Ascending aorta (tissue), 2 donors: ENCODE measurements around the gene KDF1. TPM values are rescaled to one million over a fixed set of nuclear protein-coding genes. Genes with fewer than 3 reads are reported as not detected.
"Not testable (repeated sequence)": the region's sequence is repeated elsewhere in the genome, so short reads cannot be mapped to it uniquely, and the experiment has no call there.

Experiments used
- DNase-seq, 2 donors: peaks; one replicate each; pipeline ENCODE4 v3.0.0-alpha.2; 2019; ENCODE audit warnings: low spot score in 2 of 2
- H3K27ac ChIP-seq, 2 donors: fragments of 200-600 bp; sonication (generic); one replicate each; pipeline ENCODE4 v1.5.1; 2016 to 2017; ENCODE audit warnings: mild to moderate bottlenecking in 1 of 2
- H3K27me3 ChIP-seq: fragments of 200-600 bp; sonication (generic); one replicate; pipeline ENCODE4 v1.5.1; 2017
- H3K36me3 ChIP-seq, 2 donors: fragments of 200-600 bp; sonication (generic); one replicate each; pipeline ENCODE4 v1.5.1; 2016
- H3K4me1 ChIP-seq, 2 donors: fragments of 200-600 bp; sonication (generic); one replicate each; pipeline ENCODE4 v1.5.1; 2016 to 2017; ENCODE audit warnings: mild to moderate bottlenecking in 1 of 2
- H3K4me3 ChIP-seq, 2 donors: fragments of 200-600 bp; sonication (generic); one replicate each; pipeline ENCODE4 v1.5.1; 2016 to 2017; ENCODE audit warnings: mild to moderate bottlenecking in 1 of 2
- H3K9me3 ChIP-seq, 2 donors: fragments of 200-600 bp; sonication (generic); one replicate each; pipeline ENCODE4 v1.5.1; 2016
- intact Hi-C: fragments of 100-400 bp; cut with DNase I; formaldehyde crosslinking; loops from one replicate; pipeline ENCODE4 v1.15.1; 2023
- total RNA-seq: library from RNA; depleted of rRNA; stranded (reverse); fragments of >200 nt; gene quantifications from one replicate; pipeline ENCODE4 v1.1.0, GENCODE V29; 2016
- TF ChIP-seq, protein P1 (sequence below), 3 experiments: fragments of 200-600 bp in 2 of 3; fragments of 450-650 bp in 1 of 3; sonication (generic) in 2 of 3; IDR thresholded peaks; one replicate each; pipeline ENCODE4 v1.5.1; 2016 to 2019; ENCODE audit warnings: antibody characterized with exemption in 3 of 3, mild to moderate bottlenecking in 1 of 3, moderate library complexity in 1 of 3

Gene KDF1
- total RNA-seq, 1 donor from 2014 or later: not detected

DNA sequence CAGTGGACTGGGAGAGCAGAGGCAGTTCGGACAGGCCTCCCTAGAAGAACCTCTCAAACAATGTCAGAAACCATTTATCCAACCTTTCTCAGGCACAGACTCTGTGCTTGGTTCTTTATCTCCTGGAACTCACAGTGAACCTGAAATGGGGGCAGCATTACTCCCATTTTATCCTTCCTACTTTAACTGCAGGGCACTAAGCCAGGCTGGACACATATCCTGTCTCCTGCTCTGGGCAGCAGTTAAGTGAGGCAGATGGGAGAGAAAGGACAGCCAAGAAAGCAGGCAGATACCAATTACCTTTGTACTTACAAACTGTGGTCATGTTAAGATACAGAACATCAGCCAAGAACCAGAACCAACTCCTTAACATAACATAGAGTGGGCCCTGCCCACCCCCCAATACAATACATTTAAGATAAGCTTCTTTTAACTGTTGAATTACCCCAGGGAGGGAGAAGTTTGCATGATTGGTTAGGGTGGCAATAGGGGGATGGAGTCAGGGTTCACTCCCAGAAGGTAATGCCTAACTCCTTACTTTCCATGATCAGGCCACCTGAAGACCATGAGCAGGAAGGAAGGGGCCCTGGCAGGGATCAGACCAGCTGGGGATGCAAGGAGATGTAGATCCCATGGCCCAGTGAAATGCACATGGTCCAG is 10.9 kb downstream of the KDF1 start:
- DNase-seq: no peak
- Histone ChIP-seq H3K4me3 (no peak overlapping the region), H3K4me1 (no peaks in the 10 kb centered on the region), H3K36me3 (peaks cover 27% of the 10 kb centered on the region in 2 donors), H3K27ac (no peak overlapping the region), H3K27me3 (no peaks in the 10 kb centered on the region), H3K9me3 (no peaks in the 10 kb centered on the region)
- intact Hi-C loops: no loop called here
- TF ChIP-seq, protein P1, sequence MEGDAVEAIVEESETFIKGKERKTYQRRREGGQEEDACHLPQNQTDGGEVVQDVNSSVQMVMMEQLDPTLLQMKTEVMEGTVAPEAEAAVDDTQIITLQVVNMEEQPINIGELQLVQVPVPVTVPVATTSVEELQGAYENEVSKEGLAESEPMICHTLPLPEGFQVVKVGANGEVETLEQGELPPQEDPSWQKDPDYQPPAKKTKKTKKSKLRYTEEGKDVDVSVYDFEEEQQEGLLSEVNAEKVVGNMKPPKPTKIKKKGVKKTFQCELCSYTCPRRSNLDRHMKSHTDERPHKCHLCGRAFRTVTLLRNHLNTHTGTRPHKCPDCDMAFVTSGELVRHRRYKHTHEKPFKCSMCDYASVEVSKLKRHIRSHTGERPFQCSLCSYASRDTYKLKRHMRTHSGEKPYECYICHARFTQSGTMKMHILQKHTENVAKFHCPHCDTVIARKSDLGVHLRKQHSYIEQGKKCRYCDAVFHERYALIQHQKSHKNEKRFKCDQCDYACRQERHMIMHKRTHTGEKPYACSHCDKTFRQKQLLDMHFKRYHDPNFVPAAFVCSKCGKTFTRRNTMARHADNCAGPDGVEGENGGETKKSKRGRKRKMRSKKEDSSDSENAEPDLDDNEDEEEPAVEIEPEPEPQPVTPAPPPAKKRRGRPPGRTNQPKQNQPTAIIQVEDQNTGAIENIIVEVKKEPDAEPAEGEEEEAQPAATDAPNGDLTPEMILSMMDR (IDR thresholded peaks at IDR 0.05): no peak

DNA sequence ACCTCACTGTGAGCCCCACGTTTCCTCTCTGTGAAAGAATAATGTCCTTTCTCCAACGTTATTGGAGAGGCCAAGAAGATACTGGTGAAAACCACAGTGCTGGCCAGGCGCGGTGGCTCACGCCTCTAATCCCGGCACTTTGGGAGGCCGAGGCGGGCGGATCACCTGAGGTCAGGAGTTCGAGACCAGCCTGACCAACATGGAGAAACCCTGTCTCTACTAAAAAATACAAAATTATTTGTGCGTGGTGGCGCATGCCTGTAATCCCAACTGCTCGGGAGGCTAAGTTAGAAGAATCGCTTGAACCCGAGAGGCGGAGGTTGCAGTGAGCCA is 11.6 kb downstream of the KDF1 start:
- H3K27ac ChIP-seq, H3K9me3 ChIP-seq, H3K4me1 ChIP-seq, H3K4me3 ChIP-seq, H3K27me3 ChIP-seq, intact Hi-C loops, DNase-seq: not testable (repeated sequence)
- peaks cover 34% of the 10 kb centered on the region in 2 donors for H3K36me3 ChIP-seq

DNA sequence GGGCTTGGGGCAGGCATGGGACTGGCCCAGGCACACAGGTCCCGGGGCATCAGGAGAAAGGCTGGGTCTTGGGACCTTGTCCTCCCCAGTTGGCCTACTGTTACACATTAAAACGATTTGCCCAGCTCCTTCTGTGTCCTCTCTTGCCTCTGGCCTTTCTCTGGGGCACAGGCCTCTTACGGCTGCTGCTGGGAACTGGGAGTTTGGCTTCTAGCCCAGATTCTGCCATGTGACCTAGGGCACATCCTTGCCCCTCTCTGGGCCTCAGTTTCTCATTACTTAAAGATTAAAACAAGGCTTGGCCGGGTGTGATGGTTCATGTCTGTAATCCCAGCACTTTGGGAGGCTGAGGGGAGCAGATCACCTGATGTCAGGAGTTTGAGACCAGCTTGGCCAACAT is 14.0 kb downstream of the KDF1 start:
- TF ChIP-seq, protein P1 (IDR thresholded peaks at IDR 0.05): no peak
- Histone ChIP-seq H3K4me1 (no peaks in the 10 kb centered on the region), H3K27me3 (no peaks in the 10 kb centered on the region), H3K27ac (no peak overlapping the region), H3K9me3 (no peaks in the 10 kb centered on the region), H3K4me3 (no peak overlapping the region), H3K36me3 (peaks cover 58 to 59% of the 10 kb centered on the region in 2 donors)
- intact Hi-C loops: no loop called here
- no peak for DNase-seq

DNA sequence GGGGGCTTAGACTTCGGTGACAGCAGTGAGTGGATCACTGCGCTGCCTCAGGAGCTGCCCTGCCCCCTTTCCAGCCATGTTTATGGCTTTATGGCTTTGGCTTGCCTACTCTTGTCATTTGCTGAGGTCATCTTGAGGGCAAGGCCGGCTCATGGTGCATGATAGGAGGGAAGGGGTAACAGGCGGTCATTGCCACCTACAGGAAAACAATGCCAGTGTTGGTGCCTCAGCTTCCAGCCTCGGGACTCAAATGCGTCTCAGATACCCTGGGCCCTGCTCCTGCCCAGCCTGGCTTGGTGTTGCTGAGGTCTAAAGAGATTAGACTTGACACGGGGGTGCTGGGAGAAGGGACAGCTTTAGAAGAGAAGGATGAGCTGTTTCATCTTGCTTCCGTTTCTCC is 14.5 kb downstream of the KDF1 start:
- intact Hi-C loops: no loop called here
- H3K9me3 ChIP-seq: no peaks in the 10 kb centered on the region
- H3K4me3 ChIP-seq: no peak overlapping the region
- DNase-seq: no peak
- TF ChIP-seq, protein P1 (IDR thresholded peaks at IDR 0.05): no peak
- no peaks in the 10 kb centered on the region for H3K27me3 ChIP-seq
- no peaks in the 10 kb centered on the region for H3K4me1 ChIP-seq
- peaks cover 61% of the 10 kb centered on the region in 2 donors for H3K36me3 ChIP-seq
- H3K27ac ChIP-seq: no peak overlapping the region

DNA sequence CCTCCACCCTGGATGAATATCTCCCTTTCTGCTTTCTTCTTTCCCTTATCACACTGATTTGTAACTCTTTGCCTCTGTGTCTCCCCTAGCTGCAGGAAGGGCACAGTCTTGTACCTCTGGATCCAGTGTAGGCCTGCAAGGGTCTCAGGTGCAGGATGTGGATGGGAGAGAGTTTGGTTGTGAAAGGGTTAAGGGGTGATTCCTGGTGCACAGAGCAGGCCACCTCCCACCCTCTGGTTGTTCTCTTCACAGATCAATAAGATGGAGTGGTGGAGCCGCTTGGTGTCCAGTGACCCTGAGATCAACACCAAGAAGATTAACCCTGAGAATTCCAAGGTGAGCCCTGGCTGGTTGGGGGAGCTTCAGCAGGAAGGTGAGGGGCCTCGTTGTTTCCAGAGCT is 15.1 kb downstream of the KDF1 start:
- H3K9me3 ChIP-seq: no peaks in the 10 kb centered on the region
- no peak overlapping the region for H3K4me3 ChIP-seq
- H3K36me3 ChIP-seq: peaks cover 61% of the 10 kb centered on the region in 2 donors
- no peaks in the 10 kb centered on the region for H3K27me3 ChIP-seq
- no peak overlapping the region for H3K27ac ChIP-seq
- TF ChIP-seq, protein P1 (IDR thresholded peaks at IDR 0.05): no peak
- intact Hi-C loops: no loop called here
- H3K4me1 ChIP-seq: no peaks in the 10 kb centered on the region
- DNase-seq: no peak

DNA sequence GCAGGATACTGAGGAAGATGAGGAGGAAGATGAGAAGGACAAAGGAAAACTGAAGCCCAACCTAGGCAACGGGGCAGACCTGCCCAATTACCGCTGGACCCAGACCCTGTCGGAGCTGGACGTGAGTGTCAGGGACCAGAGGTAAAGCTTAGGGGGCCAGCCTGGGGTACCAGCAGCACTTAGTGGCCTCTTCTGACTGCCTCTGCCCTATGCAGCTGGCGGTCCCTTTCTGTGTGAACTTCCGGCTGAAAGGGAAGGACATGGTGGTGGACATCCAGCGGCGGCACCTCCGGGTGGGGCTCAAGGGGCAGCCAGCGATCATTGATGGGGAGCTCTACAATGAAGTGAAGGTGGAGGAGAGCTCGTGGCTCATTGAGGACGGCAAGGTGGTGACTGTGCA is 17.6 kb downstream of the KDF1 start:
- DNase-seq: no peak
- Histone ChIP-seq H3K36me3 (peaks cover 61 to 66% of the 10 kb centered on the region in 2 donors), H3K27ac (no peak overlapping the region), H3K4me1 (no peaks in the 10 kb centered on the region), H3K27me3 (no peaks in the 10 kb centered on the region), H3K9me3 (no peaks in the 10 kb centered on the region), H3K4me3 (no peak overlapping the region)
- TF ChIP-seq, protein P1 (IDR thresholded peaks at IDR 0.05): no peak
- intact Hi-C loops: no loop called here
